Esophagus muscularis mucosa (tissue), 4 donors: ENCODE results near the gene TRIM43. TPM values are rescaled to one million over a fixed set of nuclear protein-coding genes. Genes with fewer than 3 reads are reported as not detected.
"Not testable (repeated sequence)": the region's sequence is repeated elsewhere in the genome, so short reads cannot be mapped to it uniquely, and the experiment has no call there.

Experiments
- DNase-seq: peaks from one replicate; pipeline ENCODE4 v3.0.0-alpha.2; 2017; ENCODE audit errors: extremely low spot score
- H3K27ac ChIP-seq, 4 donors: fragments of 200-600 bp; sonication (generic); replicated peaks in 1 of 4; 1 replicate in 3 of 4; 2 replicates in 1 of 4; pipeline ENCODE4 v1.5.1; 2016 to 2019; ENCODE audit warnings: mild to moderate bottlenecking in 1 of 4
- H3K27me3 ChIP-seq, 4 donors: fragments of 200-600 bp; sonication (generic); one replicate each; pipeline versions ENCODE4 v1.5.1 to v1.6.0; 2016 to 2019
- H3K36me3 ChIP-seq, 4 donors: fragments of 200-600 bp; sonication (generic); one replicate each; pipeline ENCODE4 v1.5.1; 2016 to 2019
- H3K4me1 ChIP-seq, 4 donors: fragments of 200-600 bp; sonication (generic); one replicate each; pipeline ENCODE4 v1.5.1; 2016 to 2019
- H3K4me3 ChIP-seq, 4 donors: fragments of 200-600 bp; sonication (generic); 1 replicate in 2 of 4; 2 replicates in 2 of 4; pipeline ENCODE4 v1.5.1; 2016 to 2019; ENCODE audit warnings: mild to moderate bottlenecking in 4 of 4, moderate library complexity in 1 of 4
- H3K9me3 ChIP-seq, 4 donors: fragments of 200-600 bp; sonication (generic); 1 replicate in 3 of 4; 2 replicates in 1 of 4; pipeline ENCODE4 v1.5.1; 2016 to 2019
- EP300 ChIP-seq: sonication (generic); formaldehyde crosslinking; IDR thresholded peaks from one replicate; pipeline ENCODE4 v1.6.1; 2017; ENCODE audit warnings: antibody characterized with exemption
- POLR2A ChIP-seq: fragments of 450-650 bp; IDR thresholded peaks from one replicate; pipeline ENCODE4 v1.6.1; 2017; ENCODE audit warnings: antibody characterized with exemption, moderate library complexity, mild to moderate bottlenecking, low read depth
- POLR2AphosphoS5 ChIP-seq, 2 donors: sonication (generic); formaldehyde crosslinking; IDR thresholded peaks; one replicate each; pipeline ENCODE4 v1.6.1; 2017; ENCODE audit warnings: antibody characterized with exemption in 2 of 2
- WGBS: methylation state at CpG from one replicate; pipeline ENCODE4 v1.1.5; 2018; 5-methylcytosine and 5-hydroxymethylcytosine counted together
- intact Hi-C: fragments of 100-400 bp; cut with DNase I; formaldehyde crosslinking; loops from one replicate; pipeline ENCODE4 v1.15.1; 2023
- total RNA-seq, 4 donors: library from RNA; depleted of rRNA; stranded (reverse); fragments of >200 nt; gene quantifications; one replicate each; pipeline versions ENCODE4 v1.1.0 to v1.2.1, GENCODE V29; 2016
- TF ChIP-seq, protein P1 (sequence below), 3 experiments: fragments of 200-600 bp in 2 of 3; fragments of 450-650 bp in 1 of 3; sonication (generic) in 2 of 3; IDR thresholded peaks; one replicate each; pipeline ENCODE4 v1.5.1; 2017 to 2019; ENCODE audit warnings: antibody characterized with exemption in 3 of 3, mild to moderate bottlenecking in 2 of 3, moderate library complexity in 1 of 3

Gene TRIM43
- total RNA-seq, 4 donors from 2014 or later = not detected

DNA sequence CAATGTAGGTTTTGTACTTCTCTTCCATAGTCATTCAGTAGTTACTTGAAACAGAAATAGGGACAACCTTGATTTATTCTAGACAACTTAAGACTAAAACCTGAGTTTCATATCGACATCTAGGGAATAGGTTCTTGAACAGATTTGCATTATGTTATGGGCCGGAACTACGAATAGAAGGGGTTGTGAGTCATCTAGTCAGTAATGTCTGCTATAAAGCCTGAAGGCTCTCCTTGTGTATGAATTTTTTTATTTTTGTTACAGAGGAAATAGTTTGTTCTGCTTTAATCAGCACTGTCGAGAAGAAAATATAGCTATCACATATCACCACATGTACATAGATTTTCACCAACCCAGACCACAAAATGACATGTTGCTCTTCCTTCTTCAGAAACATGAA, 17.3 kb upstream of the TRIM43 start:
- no peaks in the 10 kb centered on the region for H3K36me3 ChIP-seq
- no peak overlapping the region for H3K27ac ChIP-seq
- TF ChIP-seq POLR2A (no peak), EP300 (no peak)
- TF ChIP-seq, protein P1, sequence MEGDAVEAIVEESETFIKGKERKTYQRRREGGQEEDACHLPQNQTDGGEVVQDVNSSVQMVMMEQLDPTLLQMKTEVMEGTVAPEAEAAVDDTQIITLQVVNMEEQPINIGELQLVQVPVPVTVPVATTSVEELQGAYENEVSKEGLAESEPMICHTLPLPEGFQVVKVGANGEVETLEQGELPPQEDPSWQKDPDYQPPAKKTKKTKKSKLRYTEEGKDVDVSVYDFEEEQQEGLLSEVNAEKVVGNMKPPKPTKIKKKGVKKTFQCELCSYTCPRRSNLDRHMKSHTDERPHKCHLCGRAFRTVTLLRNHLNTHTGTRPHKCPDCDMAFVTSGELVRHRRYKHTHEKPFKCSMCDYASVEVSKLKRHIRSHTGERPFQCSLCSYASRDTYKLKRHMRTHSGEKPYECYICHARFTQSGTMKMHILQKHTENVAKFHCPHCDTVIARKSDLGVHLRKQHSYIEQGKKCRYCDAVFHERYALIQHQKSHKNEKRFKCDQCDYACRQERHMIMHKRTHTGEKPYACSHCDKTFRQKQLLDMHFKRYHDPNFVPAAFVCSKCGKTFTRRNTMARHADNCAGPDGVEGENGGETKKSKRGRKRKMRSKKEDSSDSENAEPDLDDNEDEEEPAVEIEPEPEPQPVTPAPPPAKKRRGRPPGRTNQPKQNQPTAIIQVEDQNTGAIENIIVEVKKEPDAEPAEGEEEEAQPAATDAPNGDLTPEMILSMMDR (IDR thresholded peaks at IDR 0.05) = no peak
- no peaks in the 10 kb centered on the region for H3K4me1 ChIP-seq
- WGBS = 78% methylated on average over 4 of the region's 4 CpGs
- H3K4me3 ChIP-seq = no peak overlapping the region
- no peaks in the 10 kb centered on the region for H3K9me3 ChIP-seq
- H3K27me3 ChIP-seq = peaks cover 0 to 4% (median 0%) of the 10 kb centered on the region in 4 donors
- intact Hi-C loops = no loop called here
- no peak for DNase-seq

DNA sequence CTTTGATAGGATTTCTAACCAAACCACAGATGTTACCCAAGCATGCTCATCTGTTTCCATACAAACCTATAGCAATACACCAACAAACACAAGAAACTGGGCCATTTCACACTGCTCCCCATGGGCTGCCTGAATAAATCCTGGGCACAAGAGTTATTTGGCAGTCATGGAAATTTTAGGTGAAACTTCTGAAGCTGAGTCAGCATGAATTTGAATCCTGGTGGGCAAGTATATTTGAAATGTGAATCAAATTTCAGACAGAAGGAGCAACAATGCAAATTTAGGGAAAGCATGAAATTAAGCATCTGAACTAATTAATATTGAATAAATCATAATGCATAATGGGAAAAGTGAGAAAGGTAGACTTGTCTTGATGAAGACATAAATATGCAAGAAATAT, 15.9 kb upstream of the TRIM43 start:
- DNase-seq = no peak
- H3K36me3 ChIP-seq = no peaks in the 10 kb centered on the region
- H3K4me1 ChIP-seq = no peaks in the 10 kb centered on the region
- no peak overlapping the region for H3K4me3 ChIP-seq
- intact Hi-C loops = no loop called here
- H3K9me3 ChIP-seq = no peaks in the 10 kb centered on the region
- TF ChIP-seq POLR2AphosphoS5 (IDR thresholded peaks at IDR 0.05) (no peak), EP300 (no peak), POLR2A (no peak)
- TF ChIP-seq, protein P1 (IDR thresholded peaks at IDR 0.05) = no peak
- H3K27ac ChIP-seq = no peak overlapping the region
- no peaks in the 10 kb centered on the region for H3K27me3 ChIP-seq

DNA sequence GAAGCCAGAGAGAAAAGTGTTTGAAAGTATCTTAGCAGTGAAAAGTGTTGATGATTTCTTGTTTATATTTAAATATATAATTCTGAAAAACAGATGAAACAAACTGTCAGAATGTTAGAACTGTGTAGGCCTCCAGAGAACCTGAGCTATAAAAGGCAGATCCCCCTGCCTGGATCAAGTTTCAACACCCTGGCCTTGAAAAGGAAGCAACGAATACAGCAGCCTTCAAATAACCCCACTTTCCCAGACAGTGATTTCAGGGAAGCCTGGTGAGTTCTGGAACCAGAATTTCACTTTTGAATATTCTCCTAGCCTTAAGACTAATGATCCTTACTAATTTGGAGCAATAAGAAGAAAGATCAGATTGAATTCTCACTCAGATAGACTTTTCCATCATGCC, 13.3 kb upstream of the TRIM43 start:
- no peaks in the 10 kb centered on the region for H3K9me3 ChIP-seq
- TF ChIP-seq, protein P1 (IDR thresholded peaks at IDR 0.05) = no peak
- intact Hi-C loops = no loop called here

DNA sequence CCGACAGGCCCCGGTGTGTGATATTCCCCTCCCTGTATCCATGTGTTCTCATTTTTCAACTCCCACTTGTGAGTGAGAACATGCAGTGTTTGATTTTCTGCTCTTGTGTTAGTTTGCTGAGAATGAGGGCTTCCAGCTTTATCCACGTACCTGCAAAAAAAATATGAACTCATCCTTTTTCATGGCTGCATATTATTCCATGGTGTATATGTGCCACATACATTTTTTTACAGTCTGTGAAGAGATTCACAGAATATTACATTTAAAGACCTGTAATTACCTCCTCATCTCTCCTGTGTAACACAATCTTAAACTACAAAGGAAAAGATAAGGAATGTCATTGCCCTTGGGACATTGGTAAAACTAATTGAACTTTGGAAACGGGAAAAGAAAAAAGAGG, 8.3 kb upstream of the TRIM43 start:
- intact Hi-C loops, DNase-seq, H3K4me1 ChIP-seq, H3K4me3 ChIP-seq, H3K27ac ChIP-seq, H3K9me3 ChIP-seq, H3K27me3 ChIP-seq, H3K36me3 ChIP-seq: not testable (repeated sequence)
- WGBS = 96% methylated on average over 4 of the region's 4 CpGs

More for the DNA sequence above, 13.3 kb upstream of the TRIM43 start:
- no peak overlapping the region for H3K27ac ChIP-seq
- H3K4me1 ChIP-seq = no peaks in the 10 kb centered on the region
- H3K4me3 ChIP-seq = no peak overlapping the region
- H3K36me3 ChIP-seq = no peaks in the 10 kb centered on the region
- H3K27me3 ChIP-seq = no peaks in the 10 kb centered on the region
- WGBS = 21% methylated on average over 1 of the region's 1 CpG
- no peak for DNase-seq

DNA sequence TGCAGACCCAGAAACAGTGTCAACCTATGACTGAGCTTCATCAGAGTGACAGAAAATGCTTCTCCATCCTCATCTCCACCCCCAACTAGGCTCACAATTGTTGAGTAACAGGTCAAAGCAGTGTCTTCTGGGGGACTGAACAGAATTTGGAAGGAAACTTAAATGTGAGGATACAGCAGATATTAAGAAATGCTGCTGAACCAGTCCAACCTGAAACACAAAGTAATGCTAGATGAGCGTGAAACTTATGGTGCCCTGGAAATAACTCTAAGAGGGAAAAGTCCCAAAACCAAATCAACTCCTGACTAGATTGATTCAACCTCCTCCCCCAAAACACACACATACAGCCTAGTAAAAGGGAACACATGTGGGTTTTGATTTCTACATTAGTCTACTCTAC, 7.5 kb upstream of the TRIM43 start:
- H3K27me3 ChIP-seq, H3K4me1 ChIP-seq, H3K9me3 ChIP-seq, intact Hi-C loops, H3K36me3 ChIP-seq, H3K4me3 ChIP-seq, H3K27ac ChIP-seq, DNase-seq: not testable (repeated sequence)
- 100% methylated on average over 1 of the region's 1 CpG for WGBS

DNA sequence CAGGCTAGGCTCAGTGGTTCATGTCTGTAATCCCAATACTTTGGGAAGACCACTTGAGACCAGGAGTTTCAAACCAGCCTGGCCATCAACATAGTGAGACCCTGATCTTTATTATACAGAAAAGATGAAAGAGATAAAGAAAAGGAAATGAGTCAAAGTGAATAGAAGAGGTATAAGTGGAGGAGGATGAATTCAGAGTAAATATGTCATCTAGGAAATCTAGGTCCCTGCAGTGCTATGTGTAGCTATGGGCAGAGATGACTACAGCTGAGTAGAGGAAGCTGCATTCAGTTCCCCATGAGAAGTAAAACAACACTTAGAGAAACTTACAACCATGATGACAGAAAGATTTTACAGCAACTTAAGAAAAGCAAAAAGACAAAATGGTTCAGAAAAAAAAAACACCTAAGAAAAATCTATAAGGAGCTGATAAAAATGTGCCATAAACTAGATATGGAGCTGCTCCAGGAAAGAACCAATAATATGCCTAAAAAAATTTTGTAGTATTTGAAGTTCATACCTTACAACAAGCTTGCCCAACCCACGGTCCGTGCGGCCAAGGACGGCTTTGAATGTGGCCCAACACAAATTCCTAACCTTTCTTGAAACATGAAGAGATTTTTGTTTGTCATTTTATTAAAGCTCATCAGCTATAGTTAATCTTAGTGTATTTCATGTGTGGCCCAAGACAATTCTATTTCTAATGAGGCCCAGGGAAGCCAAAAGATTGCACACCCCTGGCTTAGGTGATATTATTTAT, 1.8 kb upstream of the TRIM43 start:
- H3K36me3 ChIP-seq, H3K9me3 ChIP-seq, intact Hi-C loops, H3K4me3 ChIP-seq, H3K4me1 ChIP-seq, DNase-seq, H3K27ac ChIP-seq, H3K27me3 ChIP-seq: not testable (repeated sequence)
- 79% methylated on average over 4 of the region's 4 CpGs for WGBS

DNA sequence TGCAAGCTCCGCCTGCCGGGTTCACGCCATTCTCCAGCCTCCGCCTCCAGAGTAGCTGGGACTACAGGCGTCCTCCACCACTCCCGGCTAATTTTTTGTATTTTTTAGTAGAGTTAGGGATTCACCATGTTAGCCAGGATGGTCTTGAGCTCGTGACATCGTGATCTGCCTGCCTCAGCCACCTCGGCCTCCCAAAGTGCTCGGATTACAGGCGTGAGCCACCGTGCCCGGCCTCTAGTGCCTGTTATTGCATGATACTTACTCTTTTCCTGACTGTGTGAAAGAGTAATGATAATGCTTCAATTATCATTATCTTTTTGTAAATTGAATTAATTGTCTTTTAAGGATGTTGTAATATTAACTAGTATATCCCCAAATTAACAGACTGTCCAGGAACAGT, 1.2 kb downstream of the TRIM43 start:
- WGBS = 84% methylated on average over 13 of the region's 13 CpGs

DNA sequence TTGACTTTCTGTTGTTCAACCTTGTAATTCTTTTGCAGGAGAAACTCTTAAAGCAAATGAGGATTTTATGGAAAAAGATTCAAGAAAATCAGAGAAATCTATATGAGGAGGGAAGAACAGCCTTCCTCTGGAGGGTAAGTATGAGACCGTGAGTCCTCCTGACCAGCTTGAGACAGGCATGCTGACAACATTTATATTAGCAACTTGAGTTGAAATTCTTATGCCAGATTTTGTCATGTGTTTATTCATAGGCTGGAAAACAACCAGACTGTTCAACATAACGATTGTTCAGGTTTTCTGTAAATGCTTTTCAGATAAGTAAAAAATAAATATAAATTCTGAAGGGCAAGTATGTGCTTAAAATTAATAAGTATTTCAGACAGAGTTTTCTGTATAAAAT, 3.2 kb downstream of the TRIM43 start:
- intact Hi-C loops, H3K4me1 ChIP-seq, H3K9me3 ChIP-seq, H3K27me3 ChIP-seq, H3K4me3 ChIP-seq, H3K27ac ChIP-seq, H3K36me3 ChIP-seq, DNase-seq: not testable (repeated sequence)
- WGBS = 33% methylated on average over 2 of the region's 2 CpGs

More for the DNA sequence above, 1.2 kb downstream of the TRIM43 start:
- H3K27ac ChIP-seq, H3K9me3 ChIP-seq, H3K4me3 ChIP-seq, H3K27me3 ChIP-seq, intact Hi-C loops, H3K4me1 ChIP-seq, H3K36me3 ChIP-seq, DNase-seq: not testable (repeated sequence)

DNA sequence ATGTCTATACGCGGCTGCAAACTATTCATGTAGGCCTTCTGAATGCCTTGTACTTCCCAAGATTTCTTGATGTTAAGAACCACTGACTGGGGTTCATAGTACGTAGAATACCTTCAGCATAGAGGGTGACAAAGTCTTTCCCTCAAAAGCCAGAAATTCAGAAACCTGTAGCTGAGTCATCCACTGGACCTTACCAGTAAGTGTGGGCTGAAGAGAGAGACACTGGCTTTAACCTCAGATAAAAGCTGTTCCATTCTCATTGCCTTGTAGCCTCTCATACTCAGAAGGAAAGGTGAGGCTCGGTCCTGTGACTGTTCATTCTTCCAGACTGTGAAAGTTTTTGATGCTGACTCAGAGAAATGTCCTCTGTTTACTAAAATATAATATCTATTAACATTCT, 9.5 kb downstream of the TRIM43 start:
- H3K9me3 ChIP-seq, H3K36me3 ChIP-seq, DNase-seq, H3K27ac ChIP-seq, intact Hi-C loops, H3K4me3 ChIP-seq, H3K4me1 ChIP-seq, H3K27me3 ChIP-seq: not testable (repeated sequence)
- WGBS = no CpG with 5 or more reads among the region's 4 CpGs

DNA sequence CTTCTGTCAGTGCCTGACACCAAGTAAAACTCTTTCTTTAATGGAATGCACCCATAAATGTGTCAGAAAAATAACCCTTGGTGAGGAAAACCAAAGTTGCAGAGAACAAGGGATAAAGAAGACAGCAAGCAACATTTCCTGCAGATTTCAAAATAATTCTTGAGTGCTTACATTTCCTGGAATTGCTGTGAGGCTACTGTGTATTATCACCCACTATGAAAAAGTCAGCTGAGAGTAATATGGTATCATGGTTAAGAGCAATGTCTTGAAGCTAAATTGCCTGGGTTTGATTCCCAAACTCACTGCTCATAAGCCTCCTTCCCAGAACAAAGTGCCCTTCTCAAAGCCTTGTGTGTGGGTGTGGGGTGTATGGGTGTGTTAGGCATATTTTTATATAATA, 10.3 kb downstream of the TRIM43 start:
- H3K27ac ChIP-seq, H3K9me3 ChIP-seq, H3K36me3 ChIP-seq, H3K4me1 ChIP-seq, H3K4me3 ChIP-seq, DNase-seq, H3K27me3 ChIP-seq, intact Hi-C loops: not testable (repeated sequence)
